Measurements from ENCODE around the gene STAT4.
"Not testable (repeated sequence)": the region's sequence is repeated elsewhere in the genome, so short reads cannot be mapped to it uniquely, and the experiment has no call there.

The STAT4 gene

GRCh38 chr2:191012346-191012745 is 138.4 kb downstream of the STAT4 start:
- no peak for DNase-seq

- no peak for DNase-seq
Measured at GRCh38 chr2:191010887-191011885, 139.6 kb downstream of the STAT4 start.

- DNase-seq, result no peak
Measured at GRCh38 chr2:191009541-191010374, 141.0 kb downstream of the STAT4 start.

GRCh38 chr2:191008286-191008685 is 142.5 kb downstream of the STAT4 start:
- no peak for DNase-seq

- DNase-seq, result no peak
Measured at GRCh38 chr2:191006997-191007783, 143.6 kb downstream of the STAT4 start.

- DNase-seq, result no peak
Measured at GRCh38 chr2:191006297-191006696, 144.5 kb downstream of the STAT4 start.

- no peak for DNase-seq
Measured at GRCh38 chr2:191003405-191004309, 147.1 kb downstream of the STAT4 start.

- DNase-seq, result no peak
Measured at GRCh38 chr2:191001624-191002023, 149.2 kb downstream of the STAT4 start.

- no peak for DNase-seq
Measured at GRCh38 chr2:191001032-191001431, 149.8 kb downstream of the STAT4 start.

GRCh38 chr2:190999949-191000665 is 150.7 kb downstream of the STAT4 start:
- DNase-seq, result no peak

- DNase-seq, result no peak
Measured at GRCh38 chr2:190999058-190999457, 151.7 kb downstream of the STAT4 start.

- DNase-seq, result no peak
Measured at GRCh38 chr2:190997526-190998113, 153.2 kb downstream of the STAT4 start.

- DNase-seq, result no peak
Measured at GRCh38 chr2:190996947-190997346, 153.8 kb downstream of the STAT4 start.

GRCh38 chr2:190996338-190996946 is 154.4 kb downstream of the STAT4 start:
- DNase-seq, result no peak

GRCh38 chr2:190995315-190995714 is 155.5 kb downstream of the STAT4 start:
- not testable (repeated sequence) for DNase-seq

- DNase-seq, result no peak
Measured at GRCh38 chr2:190994148-190994547, 156.6 kb downstream of the STAT4 start.

- no peak for DNase-seq
Measured at GRCh38 chr2:190993292-190993643, 157.5 kb downstream of the STAT4 start.

- DNase-seq, result no peak
Measured at GRCh38 chr2:190990132-190990531, 160.7 kb downstream of the STAT4 start.

- no peak for DNase-seq
Measured at GRCh38 chr2:190988910-190989309, 161.9 kb downstream of the STAT4 start.

- DNase-seq, result no peak
Measured at GRCh38 chr2:190987938-190988337, 162.9 kb downstream of the STAT4 start.

Measured in retina (tissue), 1 donor.